GM12878 (cell line): Measurements from ENCODE around the gene BCAN. TPM values are rescaled to one million over a fixed set of nuclear protein-coding genes. Genes with fewer than 3 reads are reported as not detected.

Source experiments
- CREB1 ChIP-seq: IDR thresholded peaks from 2 replicates; pipeline ENCODE4 v1.6.1; 2012; ENCODE audit warnings: low read depth, mild to moderate bottlenecking, inconsistent platforms
- EGR1 ChIP-seq, 2 experiments: IDR thresholded peaks; 1 replicate in 1 of 2; 2 replicates in 1 of 2; pipeline ENCODE4 v1.6.1; 2011 to 2012; ENCODE audit warnings: low read depth in 2 of 2, low read length in 2 of 2, borderline replicate concordance in 1 of 2, mild to moderate bottlenecking in 1 of 2, moderate library complexity in 1 of 2
- EP300 ChIP-seq, 2 experiments: fragments of 150-350 bp in 1 of 2; IDR thresholded peaks; 2 replicates each; pipeline ENCODE4 v1.6.1; 2011 to 2012; ENCODE audit warnings: low read depth in 2 of 2, low read length in 2 of 2, borderline replicate concordance in 1 of 2, improper control_type of control experiment in 1 of 2, inconsistent platforms in 1 of 2; ENCODE audit not compliant: control insufficient read depth in 1 of 2
- POLR2A ChIP-seq: IDR thresholded peaks from 2 replicates; pipeline ENCODE4 v1.6.1; 2011; ENCODE audit warnings: low read depth, mild to moderate bottlenecking, low read length
- POU2F2 ChIP-seq: IDR thresholded peaks from 3 replicates; pipeline ENCODE4 v1.6.1; 2011; ENCODE audit warnings: low read depth, mild to moderate bottlenecking, low read length, borderline replicate concordance
- SPI1 ChIP-seq: IDR thresholded peaks from 2 replicates; pipeline ENCODE4 v1.6.1; 2011; ENCODE audit warnings: low read depth, mild to moderate bottlenecking, low read length, moderate library complexity, borderline replicate concordance; ENCODE audit not compliant: insufficient read depth
- ZNF274 ChIP-seq: IDR thresholded peaks from one replicate; pipeline ENCODE4 v1.8.0; 2011; ENCODE audit not compliant: insufficient read length, insufficient read depth
- polyA plus RNA-seq, 11 experiments: library from polyadenylated mRNA; depleted of rRNA in 4 of 11; unstranded in 6 of 11; stranded (reverse) in 5 of 11; fragments of >200 nt; fragmentation: Nextera tagmentation in 4 of 11; fragmentation: Illumina TruSeq in 1 of 11; extraction: Ambion mirVana in 4 of 11; extraction: Trizol in 1 of 11; gene quantifications; 1 replicate in 1 of 11; 2 replicates in 10 of 11; pipeline versions ENCODE4 v1.2.1 to v1.2.3, GENCODE V29; 2011 to 2016; ENCODE audit warnings: inconsistent platforms in 2 of 11, missing spikeins in 2 of 11, low read depth in 1 of 11
- total RNA-seq, 4 experiments: library from RNA; depleted of rRNA in 3 of 4; stranded (reverse); fragments of >200 nt in 3 of 4; fragmentation: Illumina TruSeq in 1 of 4; extraction: Trizol in 1 of 4; gene quantifications; 2 replicates each; pipeline versions ENCODE4 v1.2.1 to v1.2.3, GENCODE V29; 2013 to 2021
- TF ChIP-seq, protein P1 (sequence below): fragments of 450-650 bp; IDR thresholded peaks from 2 replicates; pipeline ENCODE4 v1.6.1; 2017; ENCODE audit warnings: mild to moderate bottlenecking
- TF ChIP-seq, protein P2 (sequence below): IDR thresholded peaks from 2 replicates; pipeline ENCODE4 v1.6.1; 2012; ENCODE audit warnings: improper control_type of control experiment, low read depth, low read length; ENCODE audit not compliant: insufficient replicate concordance
- TF ChIP-seq, protein P3 (sequence below): fragments of 450-650 bp; IDR thresholded peaks from 2 replicates; pipeline ENCODE4 v1.6.1; 2017; ENCODE audit warnings: low read depth, mild to moderate bottlenecking, moderate library complexity
- TF ChIP-seq, protein P4 (sequence below): IDR thresholded peaks from 2 replicates; pipeline ENCODE4 v1.6.1; 2011; ENCODE audit warnings: mild to moderate bottlenecking, low read depth, low read length, moderate library complexity; ENCODE audit not compliant: insufficient replicate concordance
- TF ChIP-seq, protein P5 (sequence below), 3 experiments: IDR thresholded peaks in 2 of 3; conservative IDR thresholded peaks in 1 of 3; 2 replicates each; pipeline ENCODE4 v1.5.1; 2011; ENCODE audit warnings: low read depth in 3 of 3, low read length in 3 of 3, mild to moderate bottlenecking in 3 of 3, control low read depth in 2 of 3, moderate library complexity in 2 of 3, inconsistent platforms in 1 of 3, mixed read lengths in 1 of 3; ENCODE audit not compliant: control insufficient read depth in 2 of 3, insufficient read depth in 1 of 3; ENCODE audit errors: extremely low read depth in 1 of 3

The BCAN gene
- total and polyA plus RNA-seq, 10 of the 15 experiments (the other 5 are each of a cell fraction or from before 2014, with no cell fraction given) = 0.05 to 1.3 (median 0.18) TPM; not detected in 1

DNA sequence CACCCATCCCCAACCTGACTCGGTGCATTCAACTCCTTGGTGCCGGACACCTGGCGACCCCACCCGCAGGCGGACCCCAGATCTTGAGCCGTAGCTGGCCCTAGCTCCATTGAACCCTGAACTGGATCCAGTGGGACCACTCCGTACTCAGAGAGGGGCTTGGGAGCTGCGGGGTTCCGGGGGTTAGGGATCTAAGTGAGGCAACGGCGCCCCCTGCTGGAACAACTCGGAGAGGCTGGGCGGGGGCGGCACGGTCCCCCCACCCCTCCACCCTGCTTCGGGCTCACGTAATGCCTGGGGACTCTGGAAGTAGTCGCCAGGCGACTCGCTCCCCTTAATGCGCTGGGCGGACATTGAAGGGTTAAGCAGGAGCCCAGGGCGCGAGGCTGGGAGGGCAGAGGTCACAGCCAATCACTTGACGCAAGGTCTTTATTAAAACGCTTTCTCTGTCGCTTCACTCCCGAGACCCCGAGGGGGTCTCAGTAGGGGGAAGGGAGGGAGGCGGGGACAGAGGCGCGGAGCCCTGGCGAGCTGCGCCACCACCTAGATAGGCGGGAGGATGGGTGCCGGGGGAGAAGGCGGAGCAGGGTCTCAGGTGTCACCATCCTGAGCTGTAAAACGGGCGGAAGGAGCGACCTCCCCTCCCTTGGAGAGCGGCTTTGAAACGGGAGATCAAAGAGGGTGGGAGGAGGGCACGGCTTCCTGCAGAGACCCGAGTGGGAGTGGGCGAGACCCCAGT is 64.2 kb downstream of the BCAN start (continued):
- TF ChIP-seq EP300 (IDR thresholded peaks at IDR 0.05; ENCODE audit: borderline replicate concordance in 1 of 2, control insufficient read depth in 1 of 2, low read depth in 2 of 2, low read length in 2 of 2) (no peak), ZNF274 (no peak), EGR1 (IDR thresholded peaks at IDR 0.05; ENCODE audit: borderline replicate concordance in 1 of 2, low read depth in 2 of 2, low read length in 2 of 2) (peak in 1 of 2 experiments; percentile 98; a peak in 2 of 3 replicates), SPI1 (no peak), CREB1 (0 out of 2 replicates have a peak, but pooled peaks have one; percentile 33), POU2F2 (no peak), POLR2A (peak; percentile 11; the same call in 1 of the 2 replicates)
- TF ChIP-seq, protein P1, sequence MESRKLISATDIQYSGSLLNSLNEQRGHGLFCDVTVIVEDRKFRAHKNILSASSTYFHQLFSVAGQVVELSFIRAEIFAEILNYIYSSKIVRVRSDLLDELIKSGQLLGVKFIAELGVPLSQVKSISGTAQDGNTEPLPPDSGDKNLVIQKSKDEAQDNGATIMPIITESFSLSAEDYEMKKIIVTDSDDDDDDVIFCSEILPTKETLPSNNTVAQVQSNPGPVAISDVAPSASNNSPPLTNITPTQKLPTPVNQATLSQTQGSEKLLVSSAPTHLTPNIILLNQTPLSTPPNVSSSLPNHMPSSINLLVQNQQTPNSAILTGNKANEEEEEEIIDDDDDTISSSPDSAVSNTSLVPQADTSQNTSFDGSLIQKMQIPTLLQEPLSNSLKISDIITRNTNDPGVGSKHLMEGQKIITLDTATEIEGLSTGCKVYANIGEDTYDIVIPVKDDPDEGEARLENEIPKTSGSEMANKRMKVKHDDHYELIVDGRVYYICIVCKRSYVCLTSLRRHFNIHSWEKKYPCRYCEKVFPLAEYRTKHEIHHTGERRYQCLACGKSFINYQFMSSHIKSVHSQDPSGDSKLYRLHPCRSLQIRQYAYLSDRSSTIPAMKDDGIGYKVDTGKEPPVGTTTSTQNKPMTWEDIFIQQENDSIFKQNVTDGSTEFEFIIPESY = no peak
- TF ChIP-seq, protein P2, sequence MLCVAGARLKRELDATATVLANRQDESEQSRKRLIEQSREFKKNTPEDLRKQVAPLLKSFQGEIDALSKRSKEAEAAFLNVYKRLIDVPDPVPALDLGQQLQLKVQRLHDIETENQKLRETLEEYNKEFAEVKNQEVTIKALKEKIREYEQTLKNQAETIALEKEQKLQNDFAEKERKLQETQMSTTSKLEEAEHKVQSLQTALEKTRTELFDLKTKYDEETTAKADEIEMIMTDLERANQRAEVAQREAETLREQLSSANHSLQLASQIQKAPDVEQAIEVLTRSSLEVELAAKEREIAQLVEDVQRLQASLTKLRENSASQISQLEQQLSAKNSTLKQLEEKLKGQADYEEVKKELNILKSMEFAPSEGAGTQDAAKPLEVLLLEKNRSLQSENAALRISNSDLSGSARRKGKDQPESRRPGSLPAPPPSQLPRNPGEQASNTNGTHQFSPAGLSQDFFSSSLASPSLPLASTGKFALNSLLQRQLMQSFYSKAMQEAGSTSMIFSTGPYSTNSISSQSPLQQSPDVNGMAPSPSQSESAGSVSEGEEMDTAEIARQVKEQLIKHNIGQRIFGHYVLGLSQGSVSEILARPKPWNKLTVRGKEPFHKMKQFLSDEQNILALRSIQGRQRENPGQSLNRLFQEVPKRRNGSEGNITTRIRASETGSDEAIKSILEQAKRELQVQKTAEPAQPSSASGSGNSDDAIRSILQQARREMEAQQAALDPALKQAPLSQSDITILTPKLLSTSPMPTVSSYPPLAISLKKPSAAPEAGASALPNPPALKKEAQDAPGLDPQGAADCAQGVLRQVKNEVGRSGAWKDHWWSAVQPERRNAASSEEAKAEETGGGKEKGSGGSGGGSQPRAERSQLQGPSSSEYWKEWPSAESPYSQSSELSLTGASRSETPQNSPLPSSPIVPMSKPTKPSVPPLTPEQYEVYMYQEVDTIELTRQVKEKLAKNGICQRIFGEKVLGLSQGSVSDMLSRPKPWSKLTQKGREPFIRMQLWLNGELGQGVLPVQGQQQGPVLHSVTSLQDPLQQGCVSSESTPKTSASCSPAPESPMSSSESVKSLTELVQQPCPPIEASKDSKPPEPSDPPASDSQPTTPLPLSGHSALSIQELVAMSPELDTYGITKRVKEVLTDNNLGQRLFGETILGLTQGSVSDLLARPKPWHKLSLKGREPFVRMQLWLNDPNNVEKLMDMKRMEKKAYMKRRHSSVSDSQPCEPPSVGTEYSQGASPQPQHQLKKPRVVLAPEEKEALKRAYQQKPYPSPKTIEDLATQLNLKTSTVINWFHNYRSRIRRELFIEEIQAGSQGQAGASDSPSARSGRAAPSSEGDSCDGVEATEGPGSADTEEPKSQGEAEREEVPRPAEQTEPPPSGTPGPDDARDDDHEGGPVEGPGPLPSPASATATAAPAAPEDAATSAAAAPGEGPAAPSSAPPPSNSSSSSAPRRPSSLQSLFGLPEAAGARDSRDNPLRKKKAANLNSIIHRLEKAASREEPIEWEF = no peak
- TF ChIP-seq, protein P3, sequence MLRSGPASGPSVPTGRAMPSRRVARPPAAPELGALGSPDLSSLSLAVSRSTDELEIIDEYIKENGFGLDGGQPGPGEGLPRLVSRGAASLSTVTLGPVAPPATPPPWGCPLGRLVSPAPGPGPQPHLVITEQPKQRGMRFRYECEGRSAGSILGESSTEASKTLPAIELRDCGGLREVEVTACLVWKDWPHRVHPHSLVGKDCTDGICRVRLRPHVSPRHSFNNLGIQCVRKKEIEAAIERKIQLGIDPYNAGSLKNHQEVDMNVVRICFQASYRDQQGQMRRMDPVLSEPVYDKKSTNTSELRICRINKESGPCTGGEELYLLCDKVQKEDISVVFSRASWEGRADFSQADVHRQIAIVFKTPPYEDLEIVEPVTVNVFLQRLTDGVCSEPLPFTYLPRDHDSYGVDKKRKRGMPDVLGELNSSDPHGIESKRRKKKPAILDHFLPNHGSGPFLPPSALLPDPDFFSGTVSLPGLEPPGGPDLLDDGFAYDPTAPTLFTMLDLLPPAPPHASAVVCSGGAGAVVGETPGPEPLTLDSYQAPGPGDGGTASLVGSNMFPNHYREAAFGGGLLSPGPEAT = no peak
- TF ChIP-seq, protein P4, sequence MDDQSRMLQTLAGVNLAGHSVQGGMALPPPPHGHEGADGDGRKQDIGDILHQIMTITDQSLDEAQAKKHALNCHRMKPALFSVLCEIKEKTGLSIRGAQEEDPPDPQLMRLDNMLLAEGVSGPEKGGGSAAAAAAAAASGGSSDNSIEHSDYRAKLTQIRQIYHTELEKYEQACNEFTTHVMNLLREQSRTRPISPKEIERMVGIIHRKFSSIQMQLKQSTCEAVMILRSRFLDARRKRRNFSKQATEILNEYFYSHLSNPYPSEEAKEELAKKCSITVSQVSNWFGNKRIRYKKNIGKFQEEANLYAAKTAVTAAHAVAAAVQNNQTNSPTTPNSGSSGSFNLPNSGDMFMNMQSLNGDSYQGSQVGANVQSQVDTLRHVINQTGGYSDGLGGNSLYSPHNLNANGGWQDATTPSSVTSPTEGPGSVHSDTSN = no peak
- TF ChIP-seq, protein P5, sequence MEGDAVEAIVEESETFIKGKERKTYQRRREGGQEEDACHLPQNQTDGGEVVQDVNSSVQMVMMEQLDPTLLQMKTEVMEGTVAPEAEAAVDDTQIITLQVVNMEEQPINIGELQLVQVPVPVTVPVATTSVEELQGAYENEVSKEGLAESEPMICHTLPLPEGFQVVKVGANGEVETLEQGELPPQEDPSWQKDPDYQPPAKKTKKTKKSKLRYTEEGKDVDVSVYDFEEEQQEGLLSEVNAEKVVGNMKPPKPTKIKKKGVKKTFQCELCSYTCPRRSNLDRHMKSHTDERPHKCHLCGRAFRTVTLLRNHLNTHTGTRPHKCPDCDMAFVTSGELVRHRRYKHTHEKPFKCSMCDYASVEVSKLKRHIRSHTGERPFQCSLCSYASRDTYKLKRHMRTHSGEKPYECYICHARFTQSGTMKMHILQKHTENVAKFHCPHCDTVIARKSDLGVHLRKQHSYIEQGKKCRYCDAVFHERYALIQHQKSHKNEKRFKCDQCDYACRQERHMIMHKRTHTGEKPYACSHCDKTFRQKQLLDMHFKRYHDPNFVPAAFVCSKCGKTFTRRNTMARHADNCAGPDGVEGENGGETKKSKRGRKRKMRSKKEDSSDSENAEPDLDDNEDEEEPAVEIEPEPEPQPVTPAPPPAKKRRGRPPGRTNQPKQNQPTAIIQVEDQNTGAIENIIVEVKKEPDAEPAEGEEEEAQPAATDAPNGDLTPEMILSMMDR (IDR thresholded peaks at IDR 0.05 in 2 of 3, conservative IDR thresholded peaks at IDR 0.05 in 1 of 3; ENCODE audit: control insufficient read depth in 2 of 3, extremely low read depth in 1 of 3, insufficient read depth in 1 of 3, low read depth in 3 of 3, low read length in 3 of 3) = peak; percentile 60 to 74 (median 67)
